Motor neuron (in vitro differentiated cells): ENCODE measurements around the gene GTF2I. TPM values are rescaled to one million over a fixed set of nuclear protein-coding genes. Genes with fewer than 3 reads are reported as not detected.
"Not testable (repeated sequence)": the region's sequence is repeated elsewhere in the genome, so short reads cannot be mapped to it uniquely, and the experiment has no call there.

ENCODE experiments used
- ATAC-seq, 8 experiments: fragments of 200-7000 bp; cut with Tn5 transposase; replicated peaks in 6 of 8; 2 replicates each; pipeline ENCODE4 v1.8.0; 2021; ENCODE audit warnings: mild to moderate bottlenecking in 8 of 8, moderate library complexity in 8 of 8
- H3K27ac ChIP-seq, 2 donors: fragments of 250-450 bp; sonication (Bioruptor Pico); 2 replicates each; pipeline ENCODE4 v1.9.0; 2021; ENCODE audit warnings: antibody characterized with exemption in 2 of 2, mild to moderate bottlenecking in 2 of 2, moderate library complexity in 1 of 2
- H3K4me1 ChIP-seq, 2 donors: fragments of 250-450 bp; sonication (Bioruptor Pico); replicated peaks in 1 of 2; 2 replicates each; pipeline ENCODE4 v1.6.1; 2021; ENCODE audit warnings: antibody characterized with exemption in 2 of 2, mild to moderate bottlenecking in 2 of 2, moderate library complexity in 1 of 2
- H3K4me3 ChIP-seq, 5 donors: fragments of 250-450 bp; sonication (Bioruptor Pico); 2 replicates each; pipeline ENCODE4 v1.9.0; 2021; ENCODE audit warnings: antibody characterized with exemption in 5 of 5, mild to moderate bottlenecking in 5 of 5, moderate library complexity in 4 of 5
- WGBS, 10 experiments: fragments of 450-650 bp; shearing (Covaris generic); methylation state at CpG; one replicate each; pipeline ENCODE4 v1.0.0; 2022; 5-methylcytosine and 5-hydroxymethylcytosine counted together
- in situ Hi-C, 9 experiments: fragments of 400-800 bp; cut with MboI; loops; one replicate each; pipeline ENCODE4 v1.15.0; 2021; ENCODE audit warnings: low sequenced_read_pairs in 9 of 9, low pct_unique_long_range_greater_than_20kb in 2 of 9; ENCODE audit not compliant: unreplicated experiment in 9 of 9
- total RNA-seq, 8 experiments: library from RNA; unstranded; fragments of 300-600 nt; gene quantifications; 2 replicates each; pipeline versions ENCODE4 v1.2.3 to v1.2.4, GENCODE V29; 2022

Gene GTF2I
- total RNA-seq, 8 experiments from 2014 or later = 77.9 to 293 (median 117) TPM

- ATAC-seq = peak in 1 of 8 experiments; percentile 80
- no peak overlapping the region for H3K27ac ChIP-seq
- 66 to 92% (median 82%) methylated on average over 4 to 7 of the region's 12 CpGs; no CpG with 5 or more reads in 7 of the 10 experiments for WGBS, 10 experiments
- no peak overlapping the region for H3K4me3 ChIP-seq
- H3K4me1 ChIP-seq = no peaks in the 10 kb centered on the region
- in situ Hi-C loops = no loop called here
Observed at GRCh38 chr7:74707238-74707637, 49.7 kb downstream of the GTF2I start.

- Histone ChIP-seq H3K4me1 (no peaks in the 10 kb centered on the region), H3K4me3 (no peak overlapping the region), H3K27ac (no peak overlapping the region)
- 73 to 100% (median 95%) methylated on average over 1 to 6 of the region's 7 CpGs; no CpG with 5 or more reads in 1 of the 10 experiments for WGBS, 10 experiments
- ATAC-seq = peak in 1 of 8 experiments; percentile 32
- in situ Hi-C loops = no loop called here
Observed at GRCh38 chr7:74708569-74709275, 51.2 kb downstream of the GTF2I start.

- no peak for ATAC-seq
- H3K27ac ChIP-seq = no peak overlapping the region
- no peak overlapping the region for H3K4me3 ChIP-seq
- WGBS, 10 experiments = 87 to 100% (median 95%) methylated on average over 3 to 7 of the region's 10 CpGs; no CpG with 5 or more reads in 2 of the 10 experiments
- H3K4me1 ChIP-seq = no peaks in the 10 kb centered on the region
- in situ Hi-C loops = no loop called here
Observed at GRCh38 chr7:74709880-74710671, 52.6 kb downstream of the GTF2I start.

GRCh38 chr7:74713567-74713966 is 56.0 kb downstream of the GTF2I start:
- no peaks in the 10 kb centered on the region for H3K4me1 ChIP-seq
- in situ Hi-C loops = no loop called here
- no peak overlapping the region for H3K4me3 ChIP-seq
- H3K27ac ChIP-seq = no peak overlapping the region
- ATAC-seq = no peak

- no peak overlapping the region for H3K4me3 ChIP-seq
- H3K27ac ChIP-seq = no peak overlapping the region
- in situ Hi-C loops = no loop called here
- no peak for ATAC-seq
- no peaks in the 10 kb centered on the region for H3K4me1 ChIP-seq
- WGBS, 10 experiments = 88 to 100% (median 94%) methylated on average over 3 to 8 of the region's 9 CpGs; no CpG with 5 or more reads in 2 of the 10 experiments
Observed at GRCh38 chr7:74717889-74718288, 60.4 kb downstream of the GTF2I start.

GRCh38 chr7:74718336-74718735 is 60.8 kb downstream of the GTF2I start:
- in situ Hi-C loops = no loop called here
- no peak overlapping the region for H3K27ac ChIP-seq
- no peaks in the 10 kb centered on the region for H3K4me1 ChIP-seq
- no peak for ATAC-seq
- WGBS, 10 experiments = 70 to 100% (median 100%) methylated on average over 1 of the region's 1 CpG; no CpG with 5 or more reads in 2 of the 10 experiments
- H3K4me3 ChIP-seq = no peak overlapping the region

- H3K4me1 ChIP-seq = no peaks in the 10 kb centered on the region
- H3K27ac ChIP-seq = no peak overlapping the region
- in situ Hi-C loops = no loop called here
- no peak overlapping the region for H3K4me3 ChIP-seq
- 90 to 100% (median 98%) methylated on average over 8 to 15 of the region's 16 CpGs; no CpG with 5 or more reads in 1 of the 10 experiments for whole genome bisulfite sequencing, 10 experiments
- no peak for ATAC-seq
Observed at GRCh38 chr7:74722153-74722552, 64.6 kb downstream of the GTF2I start.

- Histone ChIP-seq H3K4me3 (no peak overlapping the region), H3K4me1 (no peaks in the 10 kb centered on the region), H3K27ac (no peak overlapping the region)
- WGBS, 10 experiments = 7 to 100% (median 85%) methylated on average over 1 of the region's 1 CpG; no CpG with 5 or more reads in 2 of the 10 experiments
- no peak for ATAC-seq
- in situ Hi-C loops = no loop called here
Observed at GRCh38 chr7:74725840-74726239, 68.3 kb downstream of the GTF2I start.

- Histone ChIP-seq H3K27ac (no peak overlapping the region), H3K4me3 (no peak overlapping the region), H3K4me1 (no peaks in the 10 kb centered on the region)
- WGBS, 10 experiments = 80 to 100% (median 93%) methylated on average over 1 to 8 of the region's 8 CpGs; no CpG with 5 or more reads in 1 of the 10 experiments
- in situ Hi-C loops = no loop called here
- ATAC-seq = no peak
Observed at GRCh38 chr7:74726309-74727101, 69.0 kb downstream of the GTF2I start.

GRCh38 chr7:74728686-74729085 is 71.2 kb downstream of the GTF2I start:
- in situ Hi-C loops, H3K4me3 ChIP-seq, H3K27ac ChIP-seq, H3K4me1 ChIP-seq, ATAC-seq: not testable (repeated sequence)
- WGBS, 10 experiments = no CpG with 5 or more reads among the region's 10 CpGs

- in situ Hi-C loops, H3K4me1 ChIP-seq, H3K4me3 ChIP-seq, H3K27ac ChIP-seq, ATAC-seq: not testable (repeated sequence)
- WGBS, 10 experiments = no CpG with 5 or more reads among the region's 5 CpGs
Observed at GRCh38 chr7:74730186-74730585, 72.7 kb downstream of the GTF2I start.

GRCh38 chr7:74739974-74740703 is 82.6 kb downstream of the GTF2I start:
- H3K27ac ChIP-seq, H3K4me3 ChIP-seq, H3K4me1 ChIP-seq, in situ Hi-C loops: not testable (repeated sequence)
- no CpG with 5 or more reads among the region's 14 CpGs for WGBS, 10 experiments
- ATAC-seq = peak in 4 of 8 experiments; percentile 20 to 63 (median 32)
